Activated CD4-positive, alpha-beta memory T cell treated with anti-CD3 and anti-CD28 coated beads, Interleukin-2, amount 10 ng/mL, durations not matched to agents 7 days and 5 days (primary cell): ENCODE data around the gene MCM3. TPM values are rescaled to one million over a fixed set of nuclear protein-coding genes. Genes with fewer than 3 reads are reported as not detected.

Experiments used
- CTCF ChIA-PET: fragments of 350-600 bp; sonication (Branson Sonifier 250); formaldehyde crosslinking; loops from one replicate; lab custom pipeline; 2021; ENCODE audit warnings: antibody characterized with exemption, inconsistent platforms; lab: Charles Lee
- POLR2A ChIA-PET: fragments of 350-600 bp; sonication (Branson Sonifier 250); formaldehyde crosslinking; loops from one replicate; lab custom pipeline; 2021; ENCODE audit warnings: antibody characterized with exemption; lab: Charles Lee
- DNase-seq: peaks from one replicate; pipeline ENCODE4 v3.0.0-alpha.2; 2020
- H3K27ac Mint-ChIP-seq: one replicate; pipeline ENCODE4 v1.8.0; 2021; ENCODE audit warnings: mild to moderate bottlenecking, mixed read lengths
- H3K27me3 Mint-ChIP-seq: one replicate; pipeline ENCODE4 v1.8.0; 2021; ENCODE audit warnings: mixed read lengths
- H3K36me3 Mint-ChIP-seq: one replicate; pipeline ENCODE4 v1.8.0; 2021; ENCODE audit warnings: low read depth, mixed read lengths
- H3K4me1 Mint-ChIP-seq: one replicate; pipeline ENCODE4 v1.8.0; 2021; ENCODE audit warnings: mixed read lengths
- H3K4me3 Mint-ChIP-seq: one replicate; pipeline ENCODE4 v1.8.0; 2021; ENCODE audit warnings: mild to moderate bottlenecking, mixed read lengths
- H3K9me3 Mint-ChIP-seq: one replicate; pipeline ENCODE4 v1.8.0; 2021; ENCODE audit warnings: mixed read lengths
- total RNA-seq, 2 experiments: library from RNA; stranded (reverse); gene quantifications; one replicate each; pipeline ENCODE4 v1.2.3, GENCODE V29; 2021

MCM3 gene
- total RNA-seq, 2 experiments from 2014 or later = 149 TPM

DNA sequence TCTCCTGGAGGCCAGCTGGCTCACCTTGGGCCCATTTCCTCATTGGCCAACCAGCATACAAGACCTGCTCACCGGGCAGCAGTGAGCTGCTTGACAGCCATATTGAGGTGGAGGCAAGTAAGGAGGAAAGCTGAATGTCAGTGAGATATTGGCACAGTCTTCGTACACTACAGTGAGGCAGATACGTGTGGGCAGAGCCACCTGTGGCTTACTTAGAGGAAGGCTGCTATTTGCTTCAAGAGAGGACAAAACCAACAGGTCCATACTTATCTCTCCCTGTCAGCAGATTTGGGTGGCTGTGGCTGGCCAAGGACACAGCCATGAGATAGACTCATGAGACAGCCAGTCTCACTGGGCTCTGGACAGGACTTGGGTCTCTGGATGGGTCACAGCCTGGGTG, 15.1 kb upstream of the MCM3 start:
- POLR2A ChIA-PET = interaction anchor here (2.0 kb wide), 1 partner anchor 14 kb away, joined by 7 read pairs; no protein-coding TSS in a partner anchor
- Mint-ChIP-seq H3K4me3 (no peak overlapping the region), H3K27me3 (no peaks in the 10 kb centered on the region), H3K36me3 (no peaks in the 10 kb centered on the region), H3K9me3 (peaks cover 2% of the 10 kb centered on the region), H3K27ac (no peak overlapping the region), H3K4me1 (peaks cover 37% of the 10 kb centered on the region)
- CTCF ChIA-PET = interaction anchor here (2.0 kb wide), 1 partner anchor 15 kb away, joined by 8 read pairs; the partner anchor contains the start of gene MCM3
- no peak for DNase-seq

DNA sequence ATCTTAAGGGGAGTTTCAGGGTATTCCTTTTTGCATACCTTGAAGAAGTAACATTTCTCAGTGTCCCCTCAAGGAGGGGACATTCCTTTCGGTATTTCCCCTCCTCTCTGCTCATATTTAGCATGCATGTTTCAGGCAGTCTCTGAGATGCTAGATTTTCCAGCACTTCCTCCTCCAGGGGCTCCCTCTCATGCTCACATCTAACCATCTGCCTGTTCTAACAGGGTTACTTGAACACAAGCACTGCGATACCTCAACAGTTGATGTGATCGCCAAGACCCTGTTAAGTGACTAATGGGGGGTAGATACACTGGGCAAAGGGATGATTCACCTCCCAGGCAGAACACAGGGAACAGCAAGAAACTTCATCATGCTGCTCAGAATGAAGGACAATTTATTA, 12.9 kb upstream of the MCM3 start:
- H3K27ac Mint-ChIP-seq = no peak overlapping the region
- no peaks in the 10 kb centered on the region for H3K36me3 Mint-ChIP-seq
- H3K9me3 Mint-ChIP-seq = peaks cover 2% of the 10 kb centered on the region
- ChIA-PET CTCF (no interaction called here), POLR2A (interaction anchor here (1.2 to 1.7 kb wide), 3 partner anchors 12 to 92 kb away, joined by 4 to 11 read pairs (median 7); partner anchors contain the start of gene PAQR8)
- H3K4me3 Mint-ChIP-seq = no peak overlapping the region
- H3K27me3 Mint-ChIP-seq = no peaks in the 10 kb centered on the region
- no peak for DNase-seq
- peaks cover 25% of the 10 kb centered on the region for H3K4me1 Mint-ChIP-seq

DNA sequence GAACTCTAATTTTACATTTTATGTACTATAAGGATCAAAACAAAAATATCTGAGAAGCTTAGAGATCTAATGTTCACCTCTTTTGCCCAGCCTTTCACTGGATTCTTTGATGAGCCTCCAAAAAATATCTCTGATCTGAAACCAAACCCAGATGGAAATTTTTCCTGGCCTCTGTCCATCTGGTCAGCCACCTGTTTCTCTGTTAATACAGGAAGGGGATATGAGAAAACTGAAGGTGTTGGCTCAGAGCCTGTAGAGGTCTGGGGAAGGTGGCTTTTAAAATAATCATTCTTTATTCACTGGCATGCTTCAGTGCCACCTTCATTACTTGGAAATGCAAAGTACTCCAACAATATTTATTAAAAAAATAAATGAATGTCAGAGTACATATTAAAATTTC, 8.5 kb upstream of the MCM3 start:
- ChIA-PET POLR2A (interaction anchor here (1.6 kb wide), 1 partner anchor 12 kb away, joined by 5 read pairs; no protein-coding TSS in a partner anchor), CTCF (interaction anchor here (1.1 to 1.3 kb wide), 2 partner anchors 104 to 108 kb away, joined by 3 read pairs; no protein-coding TSS in a partner anchor)
- peaks cover 2% of the 10 kb centered on the region for H3K9me3 Mint-ChIP-seq
- no peak for DNase-seq
- H3K27me3 Mint-ChIP-seq = no peaks in the 10 kb centered on the region
- H3K27ac Mint-ChIP-seq = no peak overlapping the region
- no peaks in the 10 kb centered on the region for H3K36me3 Mint-ChIP-seq
- peaks cover 23% of the 10 kb centered on the region for H3K4me1 Mint-ChIP-seq
- H3K4me3 Mint-ChIP-seq = no peak overlapping the region

DNA sequence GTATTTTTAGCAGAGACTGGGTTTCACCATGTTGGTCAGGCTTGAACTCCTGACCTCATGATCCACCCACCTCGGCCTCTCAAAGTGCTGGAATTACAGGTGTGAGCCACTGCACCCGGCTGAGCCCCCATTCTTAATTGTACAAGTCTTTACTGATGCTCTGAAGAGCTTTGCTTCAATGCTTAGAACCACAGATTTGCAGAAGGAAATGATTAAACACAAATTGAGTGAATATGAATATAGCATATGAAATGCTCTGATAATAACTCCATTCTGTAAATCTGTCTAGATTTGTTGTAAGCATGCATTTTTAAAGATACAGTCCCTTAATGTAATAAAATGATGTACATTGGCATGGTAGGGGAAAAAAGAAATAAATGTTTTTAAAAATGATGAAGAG, 4.3 kb upstream of the MCM3 start:
- Mint-ChIP-seq H3K9me3 (no peaks in the 10 kb centered on the region), H3K36me3 (no peaks in the 10 kb centered on the region), H3K27ac (no peak overlapping the region), H3K4me3 (no peak overlapping the region), H3K4me1 (peaks cover 18% of the 10 kb centered on the region), H3K27me3 (no peaks in the 10 kb centered on the region)
- ChIA-PET CTCF (interaction anchor here (1.2 to 8.2 kb wide), 3 partner anchors 52 to 111 kb away, joined by 3 to 159 read pairs (median 5); partner anchors contain the start of gene PAQR8), POLR2A (no interaction called here)
- DNase-seq = no peak

DNA sequence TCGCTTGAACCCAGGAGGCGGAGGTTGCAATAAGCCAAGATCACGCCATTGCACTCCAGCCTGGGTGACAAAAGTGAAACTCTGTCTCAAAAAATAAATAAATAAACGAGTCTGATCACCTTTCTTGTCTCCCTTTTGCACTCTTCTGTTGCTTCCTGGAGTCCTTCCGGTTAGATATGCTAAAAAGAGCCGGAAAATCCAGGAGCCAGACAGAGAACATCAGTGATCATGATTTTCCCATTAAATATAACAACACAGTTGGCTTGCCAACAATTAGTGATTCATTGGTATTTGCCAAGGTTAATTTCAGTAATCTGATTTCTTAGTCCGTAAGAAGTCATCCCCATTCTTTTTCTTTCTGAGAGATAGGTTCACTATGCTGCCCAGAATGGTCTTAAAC, 3.7 kb upstream of the MCM3 start:
- peaks cover 4% of the 10 kb centered on the region for H3K36me3 Mint-ChIP-seq
- H3K27me3 Mint-ChIP-seq = no peaks in the 10 kb centered on the region
- ChIA-PET POLR2A (no interaction called here), CTCF (interaction anchor here (1.2 to 8.2 kb wide), 3 partner anchors 53 to 111 kb away, joined by 3 to 159 read pairs (median 5); partner anchors contain the start of gene PAQR8)
- H3K4me1 Mint-ChIP-seq = peaks cover 22% of the 10 kb centered on the region
- no peak overlapping the region for H3K27ac Mint-ChIP-seq
- H3K9me3 Mint-ChIP-seq = no peaks in the 10 kb centered on the region
- no peak for DNase-seq
- H3K4me3 Mint-ChIP-seq = no peak overlapping the region

DNA sequence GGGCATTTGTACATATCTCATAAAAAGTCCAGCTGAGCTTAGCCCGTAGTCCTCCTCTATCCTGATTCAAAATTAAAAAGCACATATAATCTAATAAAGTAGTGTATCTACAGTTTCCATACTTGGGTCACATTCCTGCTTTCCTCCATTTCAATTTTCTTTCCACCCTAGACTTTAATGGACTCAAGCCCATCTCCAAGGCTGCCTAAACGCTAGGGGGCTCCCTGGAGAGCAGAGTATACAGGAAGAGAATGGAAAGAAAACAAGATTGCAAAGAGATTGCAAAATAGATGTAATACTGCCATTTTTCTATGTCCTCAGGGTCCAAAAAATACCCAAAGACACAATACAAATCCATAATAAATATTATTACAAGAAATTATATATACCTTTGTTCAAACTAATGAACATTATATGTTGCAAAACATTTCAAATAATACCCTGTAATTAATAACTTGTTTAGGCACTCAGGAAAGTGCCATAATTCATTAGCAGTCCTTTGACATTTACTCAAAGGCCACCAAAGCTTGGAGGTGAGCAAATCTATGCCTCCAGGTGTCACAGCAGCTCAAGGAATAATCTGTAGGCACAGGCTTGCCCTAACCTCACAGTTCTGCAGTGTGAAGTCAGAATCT, 2.4 kb upstream of the MCM3 start:
- ChIA-PET POLR2A (interaction anchor here (0.7 to 6.3 kb wide), 7 partner anchors 10 to 376 kb away, joined by 3 to 75 read pairs (median 54); partner anchors contain the start of gene PAQR8), CTCF (interaction anchor here (1.0 to 8.2 kb wide), 15 partner anchors 15 to 376 kb away, joined by 3 to 159 read pairs (median 12); partner anchors contain the start of genes EFHC1 and PAQR8)
- Mint-ChIP-seq H3K4me1 (peaks cover 35% of the 10 kb centered on the region), H3K9me3 (no peaks in the 10 kb centered on the region), H3K36me3 (peaks cover 17% of the 10 kb centered on the region), H3K4me3 (no peak overlapping the region), H3K27ac (no peak overlapping the region), H3K27me3 (no peaks in the 10 kb centered on the region)
- peak; percentile 70 for DNase-seq

DNA sequence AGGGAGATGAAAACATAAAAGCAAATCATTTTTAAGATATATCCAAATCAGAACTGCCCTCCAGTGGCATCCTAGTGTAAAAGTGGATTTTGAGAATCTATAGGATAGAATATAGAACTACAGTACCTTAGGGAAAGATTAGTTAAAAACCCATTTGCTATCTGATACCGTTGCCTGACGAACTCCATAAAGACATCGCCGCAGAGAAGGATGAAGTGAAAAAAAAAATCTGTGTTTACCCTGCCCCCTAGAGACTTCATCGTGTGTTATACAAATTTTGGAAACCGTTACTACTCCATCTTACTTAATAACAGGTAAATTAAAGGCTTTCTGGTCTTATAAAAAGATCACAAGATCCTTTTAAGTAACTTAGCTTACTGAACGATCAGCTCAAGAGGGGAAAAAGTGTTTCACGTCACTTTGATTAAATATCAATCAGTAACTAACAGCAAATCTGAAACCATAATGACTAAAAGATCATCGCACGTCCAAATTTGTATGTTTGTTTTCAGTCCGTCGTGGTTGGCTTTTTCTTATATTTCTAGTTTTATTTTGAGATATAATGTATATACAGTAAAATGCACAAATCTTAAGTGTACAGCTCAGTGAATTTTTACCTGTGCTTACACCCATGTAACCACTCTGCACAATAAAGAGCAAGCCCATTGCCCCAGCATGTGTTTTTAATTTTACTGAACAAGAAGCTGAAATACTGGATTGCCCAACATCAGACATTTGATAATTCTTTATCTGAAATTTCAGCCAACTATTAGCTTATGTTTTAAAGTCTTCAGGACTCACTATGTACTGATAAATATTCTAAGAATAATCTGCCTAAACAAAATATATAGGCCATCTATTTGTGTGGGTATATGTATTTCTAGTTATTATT, 881 bp upstream of the MCM3 start:
- peaks cover 47% of the 10 kb centered on the region for H3K4me1 Mint-ChIP-seq
- no peaks in the 10 kb centered on the region for H3K27me3 Mint-ChIP-seq
- H3K4me3 Mint-ChIP-seq = no peak overlapping the region
- H3K9me3 Mint-ChIP-seq = no peaks in the 10 kb centered on the region
- H3K36me3 Mint-ChIP-seq = peaks cover 32% of the 10 kb centered on the region
- DNase-seq = no peak
- no peak overlapping the region for H3K27ac Mint-ChIP-seq
- CTCF ChIA-PET = interaction anchor here (0.7 to 8.2 kb wide), 31 partner anchors 9 to 710 kb away, joined by 3 to 159 read pairs (median 6); partner anchors contain the start of genes EFHC1, GSTA4 and PAQR8
- POLR2A ChIA-PET = interaction anchor here (0.7 to 6.3 kb wide), 32 partner anchors 9 to 1017 kb away, joined by 3 to 75 read pairs (median 6); partner anchors contain the start of genes EFHC1, FBXO9, PAQR8 and TRAM2

DNA sequence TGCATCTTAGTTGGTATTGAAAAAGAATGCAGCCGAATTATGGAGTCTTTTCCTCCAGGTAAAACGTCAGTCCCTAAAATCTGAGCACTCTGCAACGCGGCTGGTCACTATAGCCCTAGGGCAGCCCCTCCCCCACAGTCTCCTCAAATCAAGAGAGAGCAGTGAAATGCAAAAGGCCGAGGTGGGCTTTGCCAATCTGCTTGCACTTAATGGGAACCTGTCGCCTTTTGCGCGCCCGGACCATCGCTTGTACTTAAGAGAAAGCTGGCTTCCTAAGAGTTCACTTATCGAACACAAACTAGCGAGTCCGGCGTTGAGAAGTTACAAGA, 447 bp downstream of the MCM3 start:
- peaks cover 41% of the 10 kb centered on the region for H3K36me3 Mint-ChIP-seq
- POLR2A ChIA-PET = interaction anchor here (0.8 to 6.3 kb wide), 17 partner anchors 10 to 1065 kb away, joined by 3 to 75 read pairs (median 6); partner anchors contain the start of genes EFHC1, ELOVL5 and PAQR8
- no peaks in the 10 kb centered on the region for H3K9me3 Mint-ChIP-seq
- CTCF ChIA-PET = interaction anchor here (0.9 to 8.2 kb wide), 10 partner anchors 12 to 378 kb away, joined by 4 to 159 read pairs (median 10); partner anchors contain the start of gene PAQR8
- H3K4me3 Mint-ChIP-seq = no peak overlapping the region
- DNase-seq = no peak
- H3K27me3 Mint-ChIP-seq = no peaks in the 10 kb centered on the region
- H3K4me1 Mint-ChIP-seq = peaks cover 56% of the 10 kb centered on the region
- H3K27ac Mint-ChIP-seq = no peak overlapping the region

DNA sequence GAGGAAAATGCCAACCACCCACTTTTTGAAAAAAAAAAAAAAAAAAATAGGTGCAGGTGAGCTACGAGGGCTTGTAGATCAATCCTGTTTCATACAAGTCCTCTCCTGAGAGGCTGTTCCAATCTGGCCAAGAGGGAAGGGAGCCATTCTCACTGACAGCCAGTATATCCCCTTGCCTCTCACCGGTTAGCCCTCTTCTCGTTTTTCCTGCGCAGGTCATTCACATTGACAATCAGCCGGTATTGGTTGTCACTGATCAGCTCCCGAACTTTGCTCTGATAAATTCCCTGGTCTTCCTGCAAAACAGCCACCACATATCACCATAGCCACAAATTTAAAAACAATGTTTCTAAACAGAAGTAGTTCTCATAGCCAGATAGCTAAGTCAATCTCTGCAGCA, 1.4 kb downstream of the MCM3 start:
- ChIA-PET POLR2A (interaction anchor here (0.8 to 6.3 kb wide), 13 partner anchors 9 to 1066 kb away, joined by 3 to 75 read pairs (median 10); partner anchors contain the start of genes EFHC1, ELOVL5 and PAQR8), CTCF (interaction anchor here (0.7 to 8.2 kb wide), 10 partner anchors 11 to 379 kb away, joined by 3 to 159 read pairs (median 6); partner anchors contain the start of gene PAQR8)
- Mint-ChIP-seq H3K4me1 (peaks cover 63% of the 10 kb centered on the region), H3K4me3 (no peak overlapping the region), H3K27me3 (no peaks in the 10 kb centered on the region), H3K36me3 (peaks cover 51% of the 10 kb centered on the region), H3K9me3 (no peaks in the 10 kb centered on the region), H3K27ac (peak overlapping the region; percentile 3)
- no peak for DNase-seq

DNA sequence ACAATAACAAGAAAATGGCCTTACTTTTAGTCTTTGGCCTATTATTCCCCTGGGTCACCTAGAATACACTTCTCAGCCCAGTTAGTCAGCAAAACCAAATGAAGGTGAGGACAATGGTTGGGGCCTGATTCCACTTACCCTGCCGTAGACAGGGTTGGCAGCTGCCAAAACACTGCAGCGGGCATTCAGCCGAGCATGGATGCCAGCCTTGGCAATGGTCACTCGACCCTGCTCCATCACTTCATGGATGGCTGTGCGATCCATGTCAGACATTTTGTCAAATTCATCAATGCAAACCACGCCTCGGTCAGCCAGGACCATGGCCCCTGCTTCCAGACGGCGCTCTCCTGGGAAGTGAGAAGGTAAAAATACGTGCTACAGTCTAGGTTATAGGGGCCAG, 8.4 kb downstream of the MCM3 start:
- H3K9me3 Mint-ChIP-seq = no peaks in the 10 kb centered on the region
- H3K27me3 Mint-ChIP-seq = no peaks in the 10 kb centered on the region
- ChIA-PET POLR2A (interaction anchor here (1.6 to 2.6 kb wide), 2 partner anchors 9 to 12 kb away, joined by 6 to 7 read pairs; no protein-coding TSS in a partner anchor), CTCF (no interaction called here)
- DNase-seq = no peak
- H3K27ac Mint-ChIP-seq = no peak overlapping the region
- peaks cover 35% of the 10 kb centered on the region for H3K4me1 Mint-ChIP-seq
- H3K4me3 Mint-ChIP-seq = no peak overlapping the region
- peaks cover 84% of the 10 kb centered on the region for H3K36me3 Mint-ChIP-seq

DNA sequence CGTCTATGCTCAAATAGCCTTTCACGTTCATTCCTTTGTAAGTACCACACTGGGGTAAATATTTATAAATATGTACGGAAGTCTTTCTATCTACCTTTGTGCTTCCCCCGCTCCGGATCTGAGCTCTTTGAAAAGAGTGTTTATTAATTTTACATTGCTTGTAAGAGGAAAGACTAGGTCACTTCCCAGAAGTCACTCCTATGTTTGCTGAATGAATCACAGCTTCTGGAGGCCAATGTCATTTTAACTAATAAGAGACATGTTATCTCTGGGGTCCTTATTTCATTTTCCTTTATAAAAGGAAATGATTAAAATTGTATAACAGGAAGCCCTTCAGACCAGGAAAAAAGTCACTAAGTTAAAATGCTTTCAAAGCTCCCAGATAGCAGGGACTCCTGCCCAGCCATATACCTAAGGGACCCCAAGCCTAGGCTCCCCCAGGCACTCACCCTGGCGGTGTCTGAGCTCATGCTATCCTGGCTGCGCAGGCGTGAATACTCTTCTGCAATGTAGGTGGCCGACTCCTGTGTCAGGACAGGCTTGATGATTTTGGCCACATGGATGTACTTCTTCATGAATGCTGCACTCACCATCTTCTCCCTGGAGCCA, 12.6 kb downstream of the MCM3 start:
- Mint-ChIP-seq H3K4me1 (peaks cover 15% of the 10 kb centered on the region), H3K4me3 (no peak overlapping the region), H3K27ac (peak overlapping the region; percentile 31), H3K9me3 (no peaks in the 10 kb centered on the region), H3K36me3 (peaks cover 86% of the 10 kb centered on the region), H3K27me3 (no peaks in the 10 kb centered on the region)
- CTCF ChIA-PET = interaction anchor here (0.9 to 1.9 kb wide), 4 partner anchors 8 to 13 kb away, joined by 3 to 9 read pairs (median 6); partner anchors contain the start of gene MCM3
- DNase-seq = no peak
- POLR2A ChIA-PET = interaction anchor here (3.0 kb wide), 1 partner anchor 12 kb away, joined by 24 read pairs; the partner anchor contains the start of gene MCM3
